GM19328 (cell line): ENCODE results near the gene MS4A14.
"Not testable (repeated sequence)": the region's sequence is repeated elsewhere in the genome, so short reads cannot be mapped to it uniquely, and the experiment has no call there.

Experiments used
- ATAC-seq: cut with Tn5 transposase; IDR thresholded peaks from one replicate; pipeline ENCODE4 v1.9.1; 2021; ENCODE audit warnings: mild to moderate bottlenecking, moderate library complexity; ENCODE audit not compliant: unreplicated experiment

Gene MS4A14

GRCh38 chr11:60396382-60396781 lies at the start of gene MS4A14:
MS4A14 (plus strand) TSS chr11:60396459; CDS start chr11:60396579, 120 bp downstream.
- no peak for ATAC-seq

- ATAC-seq = no peak
These were observed 49.0 kb upstream of the MS4A14 start for GRCh38 chr11:60347084-60347797.

DNA sequence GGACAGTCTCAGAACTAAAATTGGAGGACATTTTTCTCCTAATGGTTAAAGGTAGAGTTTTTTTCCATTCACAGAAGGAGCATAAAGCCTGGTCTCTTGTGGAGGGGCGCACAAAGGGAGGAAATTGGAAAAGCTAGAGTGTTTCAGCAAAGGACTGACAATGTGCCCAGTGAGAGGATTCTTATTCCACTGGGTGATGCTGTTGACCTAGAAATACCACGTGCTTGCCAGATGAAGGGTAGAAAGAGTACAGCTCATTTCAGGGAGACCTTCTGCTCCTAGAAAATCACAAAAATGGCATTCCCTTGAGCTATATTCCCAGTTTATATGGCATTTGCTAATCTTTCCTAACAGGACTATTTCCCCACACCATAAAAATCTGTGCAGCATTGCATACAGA lies 48.1 kb upstream of the MS4A14 start:
- no peak for ATAC-seq

GRCh38 chr11:60349990-60350389 lies 46.3 kb upstream of the MS4A14 start:
- ATAC-seq = no peak

DNA sequence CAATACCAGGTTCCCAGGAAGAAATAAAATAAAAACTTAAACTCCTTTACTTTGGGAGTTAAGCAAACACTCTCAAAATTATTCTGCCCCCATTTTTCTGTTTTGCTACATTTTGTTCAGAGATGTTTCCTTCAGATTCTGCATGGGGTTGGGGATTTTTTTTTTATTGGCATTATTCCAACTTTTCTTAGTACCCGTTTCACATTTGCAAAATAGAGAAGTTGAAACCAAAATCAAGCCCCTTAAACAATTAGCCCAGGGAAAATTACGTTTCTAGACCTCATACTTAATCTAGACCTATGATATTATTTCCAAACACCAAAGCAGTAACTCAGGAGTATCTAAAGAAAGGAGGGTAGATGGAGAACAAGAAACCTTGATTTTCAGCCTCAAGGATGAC lies 38.5 kb upstream of the MS4A14 start:
- no peak for ATAC-seq

DNA sequence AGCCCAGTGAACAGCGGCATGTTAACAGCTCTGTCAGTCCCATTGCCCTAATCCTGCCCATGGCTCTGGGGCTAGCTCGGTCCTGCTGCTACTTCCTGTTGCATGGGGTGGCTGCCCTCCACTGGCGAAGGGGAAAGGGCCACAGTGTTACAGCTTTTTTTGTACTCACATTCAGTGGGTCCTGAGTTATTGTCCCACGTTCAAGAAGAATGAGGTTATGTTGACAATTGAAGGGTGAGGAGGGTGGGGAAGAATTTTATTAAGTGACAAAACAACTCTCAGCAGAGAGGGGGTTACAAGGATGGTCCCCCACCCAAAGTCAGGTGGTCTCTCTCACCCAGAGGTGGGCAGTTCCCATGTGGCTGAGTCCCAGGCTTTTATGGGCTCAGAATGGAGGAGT lies 35.6 kb upstream of the MS4A14 start:
- ATAC-seq = no peak

GRCh38 chr11:60362241-60362640 lies 34.0 kb upstream of the MS4A14 start:
- ATAC-seq = no peak

- peak; percentile 53 for ATAC-seq
These were observed 32.5 kb upstream of the MS4A14 start for GRCh38 chr11:60363542-60364470.

DNA sequence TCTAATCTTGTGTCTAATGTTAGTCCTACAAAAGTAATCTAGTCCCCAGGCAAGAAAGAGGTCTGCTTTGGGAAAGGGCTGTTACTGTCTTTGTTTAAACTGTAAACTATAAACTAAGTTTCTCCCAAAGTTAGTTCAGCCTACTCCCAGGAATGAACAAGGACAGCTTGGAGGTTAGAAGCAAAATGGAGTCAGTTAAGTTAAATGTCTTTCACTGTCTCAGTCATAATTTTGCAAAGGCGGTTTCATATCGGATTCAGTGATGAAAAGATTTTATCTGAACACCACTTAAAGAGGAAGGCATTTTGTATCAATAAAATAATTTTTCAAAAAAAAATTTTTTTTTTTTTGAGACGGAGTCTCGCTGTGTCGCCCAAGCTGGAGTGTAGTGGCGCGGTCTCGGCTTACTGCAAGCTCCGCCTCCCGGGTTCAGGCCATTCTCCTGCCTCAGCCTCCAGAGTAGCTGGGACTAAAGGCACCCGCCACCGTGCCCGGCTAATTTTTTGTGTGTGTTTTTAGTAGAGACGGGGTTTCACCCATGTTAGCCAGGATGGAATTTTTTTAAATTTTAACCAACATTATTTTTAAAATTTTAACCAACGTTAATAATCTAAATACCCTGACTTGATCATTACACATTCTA lies 29.9 kb upstream of the MS4A14 start:
- ATAC-seq = not testable (repeated sequence)

DNA sequence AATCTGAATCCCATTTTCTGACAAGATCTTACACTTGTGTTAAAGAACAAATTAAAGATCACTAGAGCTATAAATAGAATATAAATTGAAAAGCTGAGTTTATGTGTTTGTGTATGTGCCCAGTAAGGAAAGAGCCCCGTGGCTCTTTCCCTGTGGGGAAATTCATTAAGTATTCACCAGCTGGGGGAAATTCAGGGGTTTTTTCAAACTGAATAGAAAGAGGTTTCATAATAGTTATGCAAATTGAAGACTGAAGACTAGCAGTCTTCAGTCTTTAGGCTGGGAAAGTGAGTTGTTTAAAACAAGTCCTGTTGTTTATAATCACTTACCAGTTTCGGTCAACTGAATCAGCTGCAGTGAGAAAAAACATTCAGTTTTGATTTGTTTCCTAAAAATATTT lies 29.2 kb upstream of the MS4A14 start:
- ATAC-seq = peak; percentile 70

DNA sequence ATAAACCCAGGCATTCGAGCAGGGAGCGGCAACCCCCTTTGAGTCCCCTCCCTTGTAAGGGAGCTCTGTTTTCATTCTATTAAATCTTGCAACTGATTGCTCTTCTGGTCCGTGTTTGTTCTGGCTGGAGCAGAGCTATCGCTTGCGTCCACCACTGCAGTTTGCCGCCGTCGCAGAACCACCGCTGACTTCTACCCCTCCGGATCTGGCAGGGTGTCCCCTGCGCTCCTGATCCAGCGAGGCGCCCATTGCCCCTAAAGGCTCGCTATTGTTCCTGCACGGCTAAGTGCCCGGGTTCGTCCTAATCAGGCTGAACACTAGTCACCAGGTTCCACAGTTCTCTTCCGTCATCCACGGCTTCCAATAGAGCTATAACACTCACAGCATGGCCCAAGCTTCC lies 28.4 kb upstream of the MS4A14 start:
- ATAC-seq = no peak

DNA sequence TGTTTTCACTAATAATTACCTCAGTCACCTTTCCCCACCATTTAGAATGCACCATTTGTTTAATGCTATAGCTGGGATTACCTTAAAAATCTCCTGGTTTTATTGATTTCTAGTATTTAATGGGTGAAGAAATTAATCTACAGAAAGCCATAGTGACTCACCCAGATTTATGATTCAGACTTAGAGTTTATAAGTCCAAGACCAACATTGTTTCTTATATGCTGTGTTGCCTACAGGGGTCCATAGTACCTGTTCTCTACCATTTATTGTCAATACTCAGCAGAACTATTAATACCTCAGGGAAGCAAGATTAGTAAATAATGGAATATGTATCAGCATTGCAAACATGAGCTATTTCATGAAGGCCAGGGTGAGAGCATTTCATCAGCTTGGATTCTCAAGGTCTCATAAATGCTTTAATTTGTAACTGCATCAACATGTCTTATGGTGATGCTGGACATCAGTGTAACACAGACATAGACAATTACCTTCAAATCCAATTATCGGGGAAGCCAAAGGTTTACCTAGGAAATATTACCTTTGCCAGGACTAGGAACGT lies 25.9 kb upstream of the MS4A14 start:
- no peak for ATAC-seq

DNA sequence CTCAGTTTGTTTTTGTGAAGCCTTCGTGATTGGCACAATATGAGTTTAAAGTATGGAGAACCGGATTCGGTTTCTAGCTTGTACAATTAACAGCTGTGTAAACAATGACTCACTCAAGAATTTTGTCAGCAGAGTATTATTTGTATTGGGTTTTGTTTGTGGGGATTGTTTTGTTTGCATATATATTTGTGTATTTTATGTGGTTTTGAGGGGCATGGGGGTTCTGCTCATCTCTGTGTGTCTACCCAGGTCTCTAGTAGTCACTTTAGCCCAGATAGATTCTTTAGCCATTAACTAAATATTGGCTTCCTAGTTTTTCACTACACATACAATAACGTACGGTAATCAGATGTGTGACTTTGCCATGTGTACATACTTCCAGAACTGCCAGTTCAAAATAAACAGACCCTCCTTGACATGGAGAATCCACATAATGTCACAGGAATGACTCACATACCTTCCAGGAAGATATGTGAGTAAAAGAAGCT lies 25.4 kb upstream of the MS4A14 start:
- no peak for ATAC-seq

GRCh38 chr11:60371386-60371785 lies 24.9 kb upstream of the MS4A14 start:
- ATAC-seq = no peak

DNA sequence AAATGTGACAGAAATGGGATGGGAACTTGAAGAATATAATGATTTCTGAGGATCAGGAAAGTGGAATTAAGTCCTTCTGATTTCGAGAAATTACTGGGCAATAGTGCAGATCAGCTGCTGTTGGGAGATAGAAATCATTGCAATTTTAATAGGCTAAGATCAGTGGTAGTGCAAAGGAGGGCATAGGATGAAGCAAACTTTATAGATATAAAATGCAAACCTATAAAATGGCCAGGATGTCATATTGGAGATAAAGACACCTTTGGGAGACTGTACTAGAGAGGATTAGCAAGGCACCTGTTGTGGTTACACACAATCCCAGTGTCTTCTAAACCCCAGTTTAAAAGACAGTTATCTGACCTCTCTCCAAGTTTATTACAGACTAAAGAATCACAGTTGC lies 24.4 kb upstream of the MS4A14 start:
- ATAC-seq = no peak

GRCh38 chr11:60372767-60373166 lies 23.5 kb upstream of the MS4A14 start:
- no peak for ATAC-seq

DNA sequence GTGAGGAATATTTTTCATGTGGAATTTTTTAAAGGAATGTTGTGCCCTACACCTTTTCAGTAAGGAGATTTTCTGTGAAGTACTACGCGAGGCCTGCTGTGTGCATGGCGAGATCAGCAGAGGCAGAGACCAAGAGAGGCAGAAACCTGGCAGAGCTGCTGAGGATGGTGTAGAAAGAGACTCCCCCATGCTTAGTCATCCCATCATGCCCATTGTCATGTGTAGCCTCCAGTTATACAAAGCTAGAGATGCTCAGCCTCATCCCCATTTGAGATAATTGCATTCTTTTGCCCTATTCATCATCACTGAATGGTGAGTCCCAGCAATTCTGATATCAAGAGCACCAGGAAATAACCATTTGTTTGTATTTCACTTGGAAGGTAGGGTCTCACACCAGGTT lies 20.9 kb upstream of the MS4A14 start:
- no peak for ATAC-seq

- no peak for ATAC-seq
These were observed 19.7 kb upstream of the MS4A14 start for GRCh38 chr11:60376601-60377000.

DNA sequence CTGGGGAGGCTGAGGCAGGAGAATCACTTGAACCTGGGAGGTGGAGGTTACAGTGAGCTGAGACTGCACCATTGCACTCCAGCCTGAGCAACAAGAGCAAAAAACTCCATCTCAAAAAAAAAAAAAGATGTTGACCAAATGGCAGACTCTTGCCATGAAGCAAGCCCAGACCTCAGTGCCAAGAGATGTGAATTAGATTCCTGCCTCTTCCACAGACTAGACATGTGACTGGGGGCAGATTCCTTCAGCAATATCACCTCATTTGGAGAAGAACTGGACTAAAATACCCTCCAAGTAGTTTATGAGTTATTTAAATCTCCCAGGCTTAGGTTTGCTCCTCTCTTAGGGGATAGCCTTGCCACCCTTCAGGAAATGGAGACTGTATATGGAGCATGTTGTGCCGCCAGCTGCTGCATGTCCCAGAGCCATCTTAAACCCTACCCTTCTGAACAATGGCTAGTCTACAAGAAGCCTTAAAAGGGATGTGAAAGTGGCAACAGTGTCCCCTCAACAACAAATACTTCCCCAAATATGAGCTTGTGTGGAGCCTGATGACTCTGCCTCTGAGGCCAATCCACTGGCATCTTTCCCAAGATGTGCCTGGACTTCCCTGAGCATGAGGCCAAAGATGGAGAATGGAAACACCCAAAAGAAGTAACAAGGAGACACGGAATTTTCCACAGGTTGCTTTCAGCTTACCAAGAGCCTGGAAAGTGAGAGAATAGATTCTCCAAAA lies 18.7 kb upstream of the MS4A14 start:
- ATAC-seq = no peak

- ATAC-seq = peak; percentile 93
These were observed 17.9 kb upstream of the MS4A14 start, which contains the start of gene MS4A7 for GRCh38 chr11:60378354-60378753. MS4A7 (plus strand) TSS chr11:60378532; CDS start chr11:60383142, 4,610 bp downstream.
